Epithelial cell of proximal tubule (primary cell): ENCODE data around the gene MISP3. TPM values are rescaled to one million over a fixed set of nuclear protein-coding genes. Genes with fewer than 3 reads are reported as not detected.

Experiments
- DNase-seq: peaks from one replicate; pipeline ENCODE4 v3.0.0-alpha.2; 2011; ENCODE audit warnings: low read depth
- H3K4me3 ChIP-seq: 2 replicates; pipeline ENCODE4 v1.5.1; 2011; ENCODE audit warnings: low read depth, mild to moderate bottlenecking, low read length
- total RNA-seq: library from RNA; depleted of rRNA; stranded (reverse); fragments of >200 nt; gene quantifications from 2 replicates; pipeline ENCODE4 v1.2.3, GENCODE V29; 2015
- TF ChIP-seq, protein P1 (sequence below): conservative IDR thresholded peaks from 2 replicates; pipeline ENCODE4 v1.5.1; 2012; ENCODE audit warnings: low read depth, mild to moderate bottlenecking, low read length

MISP3 gene
- total RNA-seq, 1 donor from 2014 or later: 6.0 TPM

DNA sequence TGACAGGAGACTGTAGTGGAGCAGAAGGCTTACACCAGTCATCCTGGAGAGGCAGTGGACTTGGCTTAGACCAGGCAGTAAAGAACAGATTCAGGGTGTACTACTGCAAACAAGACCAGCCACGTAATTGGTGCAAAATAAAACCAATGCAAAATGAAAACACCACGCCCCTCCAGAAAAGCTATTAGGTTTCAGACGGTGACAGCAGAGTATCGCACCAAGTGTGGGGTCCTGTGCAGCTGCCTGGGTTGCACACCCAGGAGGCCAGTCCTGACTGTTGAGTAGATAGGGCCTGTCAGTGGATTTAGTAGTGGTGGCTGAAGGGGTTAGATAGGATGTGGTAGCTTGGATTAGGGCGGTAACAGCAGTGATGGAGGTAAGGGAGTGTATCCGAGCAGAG, 50.3 kb downstream of the MISP3 start:
- TF ChIP-seq, protein P1, sequence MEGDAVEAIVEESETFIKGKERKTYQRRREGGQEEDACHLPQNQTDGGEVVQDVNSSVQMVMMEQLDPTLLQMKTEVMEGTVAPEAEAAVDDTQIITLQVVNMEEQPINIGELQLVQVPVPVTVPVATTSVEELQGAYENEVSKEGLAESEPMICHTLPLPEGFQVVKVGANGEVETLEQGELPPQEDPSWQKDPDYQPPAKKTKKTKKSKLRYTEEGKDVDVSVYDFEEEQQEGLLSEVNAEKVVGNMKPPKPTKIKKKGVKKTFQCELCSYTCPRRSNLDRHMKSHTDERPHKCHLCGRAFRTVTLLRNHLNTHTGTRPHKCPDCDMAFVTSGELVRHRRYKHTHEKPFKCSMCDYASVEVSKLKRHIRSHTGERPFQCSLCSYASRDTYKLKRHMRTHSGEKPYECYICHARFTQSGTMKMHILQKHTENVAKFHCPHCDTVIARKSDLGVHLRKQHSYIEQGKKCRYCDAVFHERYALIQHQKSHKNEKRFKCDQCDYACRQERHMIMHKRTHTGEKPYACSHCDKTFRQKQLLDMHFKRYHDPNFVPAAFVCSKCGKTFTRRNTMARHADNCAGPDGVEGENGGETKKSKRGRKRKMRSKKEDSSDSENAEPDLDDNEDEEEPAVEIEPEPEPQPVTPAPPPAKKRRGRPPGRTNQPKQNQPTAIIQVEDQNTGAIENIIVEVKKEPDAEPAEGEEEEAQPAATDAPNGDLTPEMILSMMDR: no peak
- no peak for DNase-seq
- H3K4me3 ChIP-seq: no peak overlapping the region

Other genes with a start within 250 kb of the MISP3 start
- not detected in 2 replicates for gene NANOS3, start 195.7 kb upstream of the MISP3 start, total RNA-seq
- gene BRME1, start 166.7 kb upstream of the MISP3 start, total RNA-seq: 0.58 and 1.4 TPM in 2 replicates
- gene CC2D1A, start 166.6 kb upstream of the MISP3 start, total RNA-seq: 27.2 and 30.6 TPM in 2 replicates
- gene PODNL1, start 134.4 kb upstream of the MISP3 start, total RNA-seq: 0.46 TPM in 1 of 2 replicates, not detected in the other
- gene DCAF15, start 120.3 kb upstream of the MISP3 start, total RNA-seq: 49.5 and 52.5 TPM in 2 replicates
- 4.2 and 4.5 TPM in 2 replicates for gene RFX1, start 66.5 kb upstream of the MISP3 start, total RNA-seq
- gene RLN3, start 44.6 kb upstream of the MISP3 start, total RNA-seq: not detected in 2 replicates
- 9.3 and 10.1 TPM in 2 replicates for gene IL27RA, start 41.0 kb upstream of the MISP3 start, total RNA-seq
- 0.17 and 0.36 TPM in 2 replicates for gene PALM3, start 10.7 kb upstream of the MISP3 start, total RNA-seq
- 0.63 TPM in 1 of 2 replicates, not detected in the other for gene C19orf67, start 13.0 kb downstream of the MISP3 start, total RNA-seq
- gene SAMD1, start 18.0 kb downstream of the MISP3 start, total RNA-seq: 30.7 and 53.6 TPM in 2 replicates
- 40.8 and 41.0 TPM in 2 replicates for gene PRKACA, start 45.0 kb downstream of the MISP3 start, total RNA-seq
- 74.0 and 98.7 TPM in 2 replicates for gene ASF1B, start 63.8 kb downstream of the MISP3 start, total RNA-seq
- gene ADGRL1, start 133.4 kb downstream of the MISP3 start, total RNA-seq: 1.4 and 3.3 TPM in 2 replicates